ENCODE results near the gene FGFR3. TPM values are rescaled to one million over a fixed set of nuclear protein-coding genes. Genes with fewer than 3 reads are reported as not detected.

The FGFR3 gene
- polyA plus RNA-seq, 1 experiment, result 0.06 TPM

GRCh38 chr4:1793940-1794808, 1.1 kb downstream of the FGFR3 start:
- no peak for TF ChIP-seq CTCF (IDR thresholded peaks at IDR 0.05; ENCODE audit: low read depth, low read length)
- no peak for DNase-seq (ENCODE audit: low read depth, low spot score)
- Histone ChIP-seq H3K27ac (ENCODE audit: low read depth, low read length) (no peak overlapping the region), H3K27me3 (ENCODE audit: control insufficient read depth, insufficient read depth, low read length) (peaks cover 46% of the 10 kb centered on the region), H3K4me3 (ENCODE audit: low read depth, low read length) (peak overlapping the region; percentile 13; the same call in 1 of the 2 replicates), H3K9me3 (ENCODE audit: control insufficient read depth, insufficient read depth, low read length) (peaks cover 5% of the 10 kb centered on the region; the same call in 1 of the 2 replicates)
- ChIA-PET POLR2A (interaction anchor here (0.9 kb wide), 1 partner anchor 26 kb away, joined by 3 read pairs; no protein-coding TSS in a partner anchor), CTCF (interaction anchor here (0.9 to 1.6 kb wide), 2 partner anchors 17 to 106 kb away, joined by 3 to 4 read pairs; no protein-coding TSS in a partner anchor)

GRCh38 chr4:1794809-1795298, 1.8 kb downstream of the FGFR3 start:
- no peak for TF ChIP-seq CTCF (IDR thresholded peaks at IDR 0.05; ENCODE audit: low read depth, low read length)
- Histone ChIP-seq H3K27ac (ENCODE audit: low read depth, low read length) (no peak overlapping the region), H3K9me3 (ENCODE audit: control insufficient read depth, insufficient read depth, low read length) (peaks cover 5% of the 10 kb centered on the region; the same call in 1 of the 2 replicates), H3K4me3 (ENCODE audit: low read depth, low read length) (no peak overlapping the region), H3K27me3 (ENCODE audit: control insufficient read depth, insufficient read depth, low read length) (peaks cover 46% of the 10 kb centered on the region)
- ChIA-PET POLR2A (no interaction called here), CTCF (interaction anchor here (1.0 to 1.6 kb wide), 2 partner anchors 16 to 27 kb away, joined by 4 to 5 read pairs; no protein-coding TSS in a partner anchor)
- no peak for DNase-seq (ENCODE audit: low read depth, low spot score)

DNA sequence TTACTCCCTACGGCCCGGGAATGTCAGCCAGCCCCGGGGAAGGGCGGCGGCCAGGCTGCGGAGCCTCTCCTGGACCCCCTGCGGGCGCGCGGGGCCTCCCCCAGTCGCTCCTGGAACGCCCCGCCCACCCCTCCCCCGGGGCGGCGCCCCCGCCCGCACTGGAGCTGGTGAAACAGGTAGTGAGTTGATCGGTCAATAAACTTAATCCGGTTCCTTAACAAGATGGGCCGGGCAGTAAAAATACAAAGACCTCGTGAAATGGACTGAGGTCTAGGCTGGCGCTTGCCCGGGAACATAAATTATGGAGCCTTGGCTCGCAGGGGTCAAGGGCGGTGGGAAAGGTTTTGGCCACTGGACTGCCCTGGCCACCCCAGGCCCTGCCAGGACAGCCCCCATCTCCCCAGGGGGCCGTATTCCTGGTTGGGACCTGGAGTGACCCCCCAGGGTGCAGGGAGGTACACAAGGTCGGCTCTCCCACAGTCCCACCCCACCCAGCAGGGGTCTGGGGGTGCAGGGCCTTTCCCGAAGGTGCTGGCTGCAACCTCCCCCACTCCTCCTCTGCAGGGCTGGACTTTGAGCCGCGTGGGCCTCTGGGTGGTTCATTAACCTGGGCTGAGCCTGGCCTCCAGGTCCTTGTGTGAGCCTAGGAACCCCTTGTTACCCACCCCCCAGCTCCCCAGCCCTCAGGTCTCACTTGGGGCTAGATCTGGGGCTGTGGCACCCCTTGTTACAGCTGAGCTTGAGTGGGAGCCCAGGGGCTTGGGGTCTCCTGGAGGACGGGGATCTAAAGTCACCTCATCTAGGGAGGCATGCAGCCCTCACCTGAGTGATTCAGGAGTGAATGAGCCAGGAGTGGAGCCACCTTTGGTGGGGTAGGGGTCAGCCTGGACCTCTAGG, 2.5 kb downstream of the FGFR3 start:
- H3K27me3 ChIP-seq (ENCODE audit: control insufficient read depth, insufficient read depth, low read length), result peaks cover 45% of the 10 kb centered on the region
- peaks cover 5% of the 10 kb centered on the region; the same call in 1 of the 2 replicates for H3K9me3 ChIP-seq (ENCODE audit: control insufficient read depth, insufficient read depth, low read length)
- CTCF ChIA-PET, result interaction anchor here (1.0 to 1.6 kb wide), 2 partner anchors 15 to 28 kb away, joined by 4 to 5 read pairs; no protein-coding TSS in a partner anchor
- H3K27ac ChIP-seq (ENCODE audit: low read depth, low read length), result no peak overlapping the region
- H3K4me3 ChIP-seq (ENCODE audit: low read depth, low read length), result no peak overlapping the region
- POLR2A ChIA-PET, result no interaction called here
- TF ChIP-seq CTCF (IDR thresholded peaks at IDR 0.05; ENCODE audit: low read depth, low read length), result no peak
- no peak for DNase-seq (ENCODE audit: low read depth, low spot score)

GRCh38 chr4:1796486-1797204, 3.6 kb downstream of the FGFR3 start:
- Histone ChIP-seq H3K27me3 (ENCODE audit: control insufficient read depth, insufficient read depth, low read length) (peaks cover 41% of the 10 kb centered on the region), H3K27ac (ENCODE audit: low read depth, low read length) (no peak overlapping the region), H3K9me3 (ENCODE audit: control insufficient read depth, insufficient read depth, low read length) (peaks cover 5% of the 10 kb centered on the region; the same call in 1 of the 2 replicates), H3K4me3 (ENCODE audit: low read depth, low read length) (no peak overlapping the region)
- POLR2A ChIA-PET, result no interaction called here
- CTCF ChIA-PET, result interaction anchor here (1.7 kb wide), 1 partner anchor 13 kb away, joined by 6 read pairs; no protein-coding TSS in a partner anchor
- DNase-seq (ENCODE audit: low read depth, low spot score), result no peak
- TF ChIP-seq CTCF (IDR thresholded peaks at IDR 0.05; ENCODE audit: low read depth, low read length), result no peak

All from AG04450 (cell line).